CD4-positive, alpha-beta memory T cell (primary cell): ENCODE data around the gene EPG5. TPM values are rescaled to one million over a fixed set of nuclear protein-coding genes. Genes with fewer than 3 reads are reported as not detected.

ENCODE experiments used
- CTCF ChIA-PET: fragments of 350-600 bp; sonication (Branson Sonifier 250); formaldehyde crosslinking; loops from one replicate; lab custom pipeline; 2021; ENCODE audit warnings: inconsistent platforms; ENCODE audit not compliant: partially characterized antibody; lab: Charles Lee
- POLR2A ChIA-PET: fragments of 350-600 bp; sonication (Branson Sonifier 250); formaldehyde crosslinking; loops from one replicate; lab custom pipeline; 2021; ENCODE audit not compliant: partially characterized antibody; lab: Charles Lee
- DNase-seq, 5 donors: peaks; one replicate each; pipeline versions ENCODE4 v3.0.0 to v3.0.0-alpha.2; 2020 to 2022; ENCODE audit warnings: mixed read lengths in 1 of 5
- H3K27ac ChIP-seq: one replicate; pipeline ENCODE4 v1.7.0; 2013; ENCODE audit warnings: low read depth, low read length
- H3K27me3 ChIP-seq: 2 replicates; pipeline ENCODE4 v1.7.0; 2013; ENCODE audit warnings: mild to moderate bottlenecking, low read length, moderate library complexity; ENCODE audit not compliant: insufficient read depth
- H3K36me3 ChIP-seq: 2 replicates; pipeline ENCODE4 v1.7.0; 2013; ENCODE audit warnings: mild to moderate bottlenecking, low read length, moderate library complexity; ENCODE audit not compliant: insufficient read depth
- H3K4me1 ChIP-seq: 2 replicates; pipeline ENCODE4 v1.7.0; 2013; ENCODE audit warnings: mild to moderate bottlenecking, low read length, moderate library complexity; ENCODE audit not compliant: insufficient read depth
- H3K4me3 ChIP-seq, 2 donors: one replicate each; pipeline ENCODE4 v1.7.0; 2013; ENCODE audit warnings: low read length in 2 of 2, mild to moderate bottlenecking in 1 of 2
- H3K9me3 ChIP-seq, 2 donors: one replicate each; pipeline ENCODE4 v1.7.0; 2013; ENCODE audit warnings: low read length in 2 of 2, control low read depth in 1 of 2; ENCODE audit not compliant: control insufficient read depth in 1 of 2
- H3K27ac Mint-ChIP-seq, 7 donors: one replicate each; pipeline ENCODE4 v1.8.0; 2020 to 2021; ENCODE audit warnings: mixed read lengths in 7 of 7, mild to moderate bottlenecking in 6 of 7, inconsistent platforms in 3 of 7, moderate library complexity in 3 of 7
- H3K27me3 Mint-ChIP-seq, 2 donors: one replicate each; pipeline ENCODE4 v1.8.0; 2020 to 2021; ENCODE audit warnings: mixed read lengths in 2 of 2
- H3K36me3 Mint-ChIP-seq, 2 donors: one replicate each; pipeline ENCODE4 v1.8.0; 2020 to 2021; ENCODE audit warnings: mixed read lengths in 2 of 2, inconsistent platforms in 1 of 2, mild to moderate bottlenecking in 1 of 2
- H3K4me1 Mint-ChIP-seq, 4 donors: one replicate each; pipeline ENCODE4 v1.8.0; 2020 to 2021; ENCODE audit warnings: mixed read lengths in 4 of 4, mild to moderate bottlenecking in 1 of 4
- H3K4me3 Mint-ChIP-seq, 8 donors: one replicate each; pipeline ENCODE4 v1.8.0; 2020 to 2021; ENCODE audit warnings: mixed read lengths in 8 of 8, mild to moderate bottlenecking in 7 of 8, moderate library complexity in 6 of 8, inconsistent platforms in 3 of 8
- H3K9me3 Mint-ChIP-seq, 8 donors: one replicate each; pipeline ENCODE4 v1.8.0; 2020 to 2021; ENCODE audit warnings: mixed read lengths in 8 of 8, mild to moderate bottlenecking in 5 of 8, inconsistent platforms in 3 of 8, moderate library complexity in 1 of 8
- intact Hi-C: fragments of 100-400 bp; cut with micrococcal nuclease; formaldehyde crosslinking; loops from one replicate; pipeline ENCODE4 v1.15.1; 2023
- polyA plus RNA-seq, 2 donors: library from polyadenylated mRNA; unstranded; fragments of 300-500 nt; fragmentation: Illumina TruSeq; gene quantifications; one replicate each; pipeline ENCODE4 v1.2.3, GENCODE V29; 2021
- total RNA-seq, 2 experiments: library from RNA; stranded (reverse); gene quantifications; one replicate each; pipeline ENCODE4 v1.2.3, GENCODE V29; 2021

The EPG5 gene
- total and polyA plus RNA-seq, 4 experiments from 2014 or later, result 4.1 to 69.0 (median 35.0) TPM

DNA sequence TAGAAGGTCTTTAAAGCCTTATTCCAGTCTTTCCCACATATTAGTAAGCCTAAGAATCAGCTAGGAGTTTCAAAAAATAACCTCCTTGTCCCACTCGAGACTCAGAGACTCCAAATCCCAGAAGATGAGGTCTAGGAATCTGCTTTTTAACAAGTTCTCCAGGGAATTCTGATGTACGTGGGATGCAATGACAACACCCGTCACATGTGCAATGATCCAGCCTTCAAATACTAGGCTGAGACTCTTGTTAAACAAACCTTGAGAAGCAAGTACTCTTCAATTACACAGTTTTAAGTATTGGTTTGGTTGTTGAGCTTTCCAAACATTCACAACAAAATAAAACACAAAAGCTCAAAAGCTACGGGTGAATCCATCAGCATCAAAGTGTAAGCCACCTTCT, 53.9 kb downstream of the EPG5 start:
- Histone ChIP-seq H3K27me3 (no peaks in the 10 kb centered on the region), H3K4me1 (no peaks in the 10 kb centered on the region), H3K9me3 (no peaks in the 10 kb centered on the region), H3K27ac (no peak overlapping the region), H3K4me3 (no peak overlapping the region), H3K36me3 (peaks cover 68% of the 10 kb centered on the region)
- Mint-ChIP-seq H3K9me3 (peaks cover 0 to 2% (median 0%) of the 10 kb centered on the region in 8 donors), H3K27ac (no peak overlapping the region), H3K27me3 (no peaks in the 10 kb centered on the region), H3K4me3 (no peak overlapping the region), H3K36me3 (peaks cover 67 to 79% of the 10 kb centered on the region in 2 donors), H3K4me1 (peaks cover 0 to 6% (median 4%) of the 10 kb centered on the region in 4 donors)
- intact Hi-C loops, result loop anchor here (5.0 kb wide), 1 partner anchor 49 kb away; no protein-coding TSS in a partner anchor
- DNase-seq, result no peak
- CTCF ChIA-PET, result interaction anchor here (0.7 to 11.0 kb wide), 3 partner anchors 159 to 248 kb away, joined by 3 to 118 read pairs (median 33); partner anchors contain the start of gene PSTPIP2
- POLR2A ChIA-PET, result no interaction called here

DNA sequence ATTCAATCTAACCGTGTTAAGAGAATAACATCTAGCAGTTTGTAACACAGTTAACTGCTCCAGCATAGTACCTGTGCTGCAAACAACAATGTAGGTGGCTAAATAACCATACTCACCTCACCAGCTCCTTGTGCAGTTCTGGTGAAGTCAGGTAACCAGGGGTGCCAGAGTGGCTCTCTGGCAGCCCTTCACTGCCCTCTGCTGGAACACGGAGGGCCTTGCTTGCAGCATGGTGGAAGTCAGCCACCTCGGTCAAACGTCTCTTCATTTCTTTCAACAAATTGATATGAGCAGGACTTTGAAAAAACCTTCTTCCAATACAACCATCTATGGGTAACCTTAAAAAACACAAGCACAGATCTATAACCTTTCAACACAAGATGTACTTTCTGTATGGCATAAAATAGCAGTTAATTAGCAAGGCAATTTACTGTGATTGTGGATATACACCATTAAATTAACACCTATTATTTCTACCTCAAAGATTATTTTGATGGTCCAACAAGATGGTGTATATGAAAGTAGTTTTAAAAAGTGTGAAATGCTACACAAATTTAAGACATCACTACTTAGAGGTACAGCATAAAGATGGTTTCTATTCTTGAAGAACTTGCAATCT, 56.6 kb downstream of the EPG5 start:
- ChIA-PET CTCF (interaction anchor here (0.7 to 11.0 kb wide), 10 partner anchors 9 to 246 kb away, joined by 3 to 118 read pairs (median 7); partner anchors contain the start of gene PSTPIP2), POLR2A (interaction anchor here (0.5 kb wide), 1 partner anchor 245 kb away, joined by 3 read pairs; no protein-coding TSS in a partner anchor)
- intact Hi-C loops, result loop anchor here (1.0 to 5.0 kb wide), 6 partner anchors 52 to 289 kb away; no protein-coding TSS in a partner anchor
- no peaks in the 10 kb centered on the region for H3K9me3 Mint-ChIP-seq
- peak overlapping the region in 2 of 7 donors; percentile 12 to 70 for H3K27ac Mint-ChIP-seq
- H3K27me3 Mint-ChIP-seq, result no peaks in the 10 kb centered on the region
- Histone ChIP-seq H3K27me3 (no peaks in the 10 kb centered on the region), H3K4me1 (no peaks in the 10 kb centered on the region), H3K27ac (no peak overlapping the region), H3K9me3 (no peaks in the 10 kb centered on the region), H3K36me3 (peaks cover 64% of the 10 kb centered on the region), H3K4me3 (no peak overlapping the region)
- no peak overlapping the region for H3K4me3 Mint-ChIP-seq
- peak; percentile 45 to 61 (median 57) for DNase-seq
- peaks cover 0 to 6% (median 4%) of the 10 kb centered on the region in 4 donors for H3K4me1 Mint-ChIP-seq
- peaks cover 65 to 77% of the 10 kb centered on the region in 2 donors for H3K36me3 Mint-ChIP-seq

DNA sequence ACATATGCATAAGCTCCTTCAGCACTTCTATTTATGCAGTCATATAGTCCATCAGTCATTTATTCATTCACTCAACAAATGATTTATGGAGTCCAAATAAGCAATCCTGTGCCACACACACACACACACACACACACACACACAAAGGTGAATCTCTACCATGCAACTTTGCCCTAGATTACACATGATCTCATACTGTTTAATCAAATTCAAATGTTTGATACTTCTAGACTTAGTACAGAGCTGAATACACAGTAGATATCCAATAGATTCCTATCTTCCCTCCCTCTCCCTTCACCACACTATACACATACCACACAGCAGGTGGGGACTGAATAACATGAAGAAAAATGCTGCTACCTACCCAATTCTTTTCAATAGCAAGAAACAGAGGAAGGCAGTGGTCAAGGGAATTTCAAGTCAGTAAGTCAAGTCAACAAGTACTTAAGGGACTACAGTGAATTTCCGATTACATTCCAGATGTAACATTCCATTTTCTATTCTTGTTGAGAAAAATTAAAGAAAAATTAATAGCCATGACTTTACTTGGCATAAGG, 65.4 kb downstream of the EPG5 start:
- H3K36me3 Mint-ChIP-seq, result peaks cover 65 to 80% of the 10 kb centered on the region in 2 donors
- no peaks in the 10 kb centered on the region for H3K9me3 ChIP-seq
- DNase-seq, result no peak
- peaks cover 0 to 3% (median 0%) of the 10 kb centered on the region in 4 donors for H3K4me1 Mint-ChIP-seq
- no peaks in the 10 kb centered on the region for H3K9me3 Mint-ChIP-seq
- H3K36me3 ChIP-seq, result peaks cover 43% of the 10 kb centered on the region
- ChIA-PET CTCF (interaction anchor here (1.0 to 1.5 kb wide), 4 partner anchors 8 to 108 kb away, joined by 3 to 10 read pairs (median 6); no protein-coding TSS in a partner anchor), POLR2A (no interaction called here)
- H3K27ac ChIP-seq, result no peak overlapping the region
- H3K27me3 ChIP-seq, result no peaks in the 10 kb centered on the region
- intact Hi-C loops, result no loop called here
- H3K4me3 ChIP-seq, result no peak overlapping the region
- peak overlapping the region in 1 of 7 donors; percentile 44 for H3K27ac Mint-ChIP-seq
- no peaks in the 10 kb centered on the region for H3K4me1 ChIP-seq
- H3K27me3 Mint-ChIP-seq, result no peaks in the 10 kb centered on the region
- H3K4me3 Mint-ChIP-seq, result no peak overlapping the region

DNA sequence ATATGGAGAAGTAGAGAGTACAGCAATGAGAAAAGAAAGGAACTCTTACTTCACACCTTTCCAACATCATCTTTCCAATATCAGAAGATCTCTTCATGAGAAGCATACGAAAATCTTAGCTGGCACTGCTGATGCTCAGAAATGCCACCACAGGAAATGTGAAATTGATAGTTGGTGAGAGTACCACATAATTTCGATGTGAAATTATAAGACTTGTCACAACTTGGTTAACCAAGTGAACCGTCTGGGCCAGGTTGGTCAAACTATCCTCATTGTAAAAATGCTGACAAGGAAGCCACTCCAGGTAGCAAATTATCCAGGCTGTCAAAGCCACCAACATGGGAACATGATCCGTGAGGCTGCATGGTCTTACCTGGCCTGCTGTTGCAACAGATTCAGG, 66.5 kb downstream of the EPG5 start:
- no peaks in the 10 kb centered on the region for H3K4me1 ChIP-seq
- POLR2A ChIA-PET, result no interaction called here
- no peaks in the 10 kb centered on the region for H3K27me3 Mint-ChIP-seq
- DNase-seq, result no peak
- CTCF ChIA-PET, result interaction anchor here (0.6 to 1.5 kb wide), 5 partner anchors 9 to 110 kb away, joined by 3 to 10 read pairs (median 5); no protein-coding TSS in a partner anchor
- no peak overlapping the region for H3K27ac ChIP-seq
- H3K36me3 ChIP-seq, result peaks cover 45% of the 10 kb centered on the region
- H3K9me3 Mint-ChIP-seq, result no peaks in the 10 kb centered on the region
- peaks cover 0 to 2% (median 0%) of the 10 kb centered on the region in 4 donors for H3K4me1 Mint-ChIP-seq
- H3K4me3 Mint-ChIP-seq, result no peak overlapping the region
- H3K27me3 ChIP-seq, result no peaks in the 10 kb centered on the region
- no peak overlapping the region for H3K4me3 ChIP-seq
- no peaks in the 10 kb centered on the region for H3K9me3 ChIP-seq
- intact Hi-C loops, result no loop called here
- peak overlapping the region in 1 of 7 donors; percentile 76 for H3K27ac Mint-ChIP-seq
- peaks cover 63 to 82% of the 10 kb centered on the region in 2 donors for H3K36me3 Mint-ChIP-seq

DNA sequence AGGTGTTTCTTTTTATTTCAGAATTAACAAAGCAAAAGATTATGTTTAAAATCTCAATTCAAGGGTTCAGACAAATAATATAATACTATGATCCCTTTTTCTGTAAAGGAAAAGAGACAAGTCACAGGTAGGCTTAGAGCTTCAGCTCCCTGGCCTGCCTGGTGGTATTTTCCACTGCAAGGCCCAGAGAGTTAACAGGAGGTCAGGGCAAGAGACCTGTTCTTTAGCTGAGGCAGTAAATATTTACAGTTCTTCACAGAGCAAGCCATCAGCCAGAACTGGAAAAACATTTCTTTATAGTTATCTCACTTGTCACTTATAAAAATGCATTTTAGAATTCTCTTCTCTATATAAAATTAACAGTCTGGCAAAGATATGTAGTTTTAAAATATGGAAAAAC, 70.1 kb downstream of the EPG5 start:
- no peaks in the 10 kb centered on the region for H3K4me1 ChIP-seq
- H3K27me3 ChIP-seq, result no peaks in the 10 kb centered on the region
- no peaks in the 10 kb centered on the region for H3K9me3 ChIP-seq
- ChIA-PET CTCF (no interaction called here), POLR2A (no interaction called here)
- H3K9me3 Mint-ChIP-seq, result no peaks in the 10 kb centered on the region
- peak overlapping the region in 2 of 7 donors; percentile 2 to 51 for H3K27ac Mint-ChIP-seq
- no peaks in the 10 kb centered on the region for H3K27me3 Mint-ChIP-seq
- H3K4me3 ChIP-seq, result no peak overlapping the region
- peaks cover 45% of the 10 kb centered on the region for H3K36me3 ChIP-seq
- intact Hi-C loops, result no loop called here
- no peak overlapping the region for H3K4me3 Mint-ChIP-seq
- H3K36me3 Mint-ChIP-seq, result peaks cover 58 to 73% of the 10 kb centered on the region in 2 donors
- no peak overlapping the region for H3K27ac ChIP-seq
- no peak for DNase-seq
- peaks cover 0 to 4% (median 2%) of the 10 kb centered on the region in 4 donors for H3K4me1 Mint-ChIP-seq

DNA sequence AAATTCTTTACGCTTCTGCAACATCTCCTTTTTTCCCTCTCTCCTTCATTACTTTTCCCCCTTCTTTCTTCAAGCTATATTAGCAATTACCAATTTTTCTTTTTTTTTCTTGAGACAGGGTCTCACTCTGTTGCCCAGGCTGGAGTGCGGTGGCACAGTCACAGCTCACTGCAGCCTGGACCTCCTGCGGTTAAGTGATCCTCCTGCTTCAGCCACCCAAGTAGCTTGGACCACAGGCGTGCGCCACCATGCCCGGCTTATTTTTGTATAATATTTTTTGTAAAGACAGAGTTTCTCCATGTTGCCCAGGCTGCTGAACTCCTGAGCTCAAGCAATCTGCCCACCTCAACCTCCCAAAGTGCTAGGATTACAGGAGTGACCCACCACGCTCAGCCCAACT, 70.7 kb downstream of the EPG5 start:
- peaks cover 54 to 70% of the 10 kb centered on the region in 2 donors for H3K36me3 Mint-ChIP-seq
- POLR2A ChIA-PET, result no interaction called here

DNA sequence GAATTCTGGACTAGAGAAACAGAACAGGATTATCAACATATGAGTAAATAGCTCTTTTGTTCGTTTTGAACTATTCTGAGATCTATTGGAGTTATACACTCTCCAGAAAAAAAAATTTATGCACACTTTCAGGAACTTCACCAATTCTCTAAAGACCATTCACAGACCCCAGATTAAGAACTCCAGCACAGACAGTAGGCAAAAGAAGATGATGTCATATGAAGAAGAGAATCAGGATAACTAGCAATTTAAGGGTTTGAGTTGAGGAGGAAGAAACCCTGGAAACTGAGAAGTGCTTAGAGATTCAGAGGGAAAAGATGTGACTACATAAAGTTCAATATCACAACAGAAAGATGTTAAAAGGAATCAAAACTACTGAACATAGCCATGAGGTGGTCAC, 71.8 kb downstream of the EPG5 start:
- DNase-seq, result no peak
- Histone ChIP-seq H3K36me3 (peaks cover 34% of the 10 kb centered on the region), H3K4me1 (no peaks in the 10 kb centered on the region), H3K27ac (no peak overlapping the region), H3K9me3 (no peaks in the 10 kb centered on the region), H3K27me3 (no peaks in the 10 kb centered on the region), H3K4me3 (no peak overlapping the region)
- Mint-ChIP-seq H3K27me3 (no peaks in the 10 kb centered on the region), H3K27ac (peak overlapping the region in 1 of 7 donors; percentile 12), H3K4me1 (peaks cover 0 to 7% (median 4%) of the 10 kb centered on the region in 4 donors), H3K9me3 (no peaks in the 10 kb centered on the region), H3K4me3 (no peak overlapping the region), H3K36me3 (peaks cover 42 to 59% of the 10 kb centered on the region in 2 donors)
- intact Hi-C loops, result no loop called here
- POLR2A ChIA-PET, result no interaction called here
- CTCF ChIA-PET, result no interaction called here

More for the DNA sequence above, 70.7 kb downstream of the EPG5 start:
- Mint-ChIP-seq H3K4me3 (no peak overlapping the region), H3K27me3 (no peaks in the 10 kb centered on the region), H3K4me1 (peaks cover 0 to 5% (median 2%) of the 10 kb centered on the region in 4 donors), H3K9me3 (no peaks in the 10 kb centered on the region), H3K27ac (peak overlapping the region in 2 of 7 donors; percentile 67 to 74)
- DNase-seq, result no peak
- H3K4me3 ChIP-seq, result no peak overlapping the region
- H3K9me3 ChIP-seq, result no peaks in the 10 kb centered on the region
- H3K36me3 ChIP-seq, result peaks cover 42% of the 10 kb centered on the region
- CTCF ChIA-PET, result interaction anchor here (0.6 kb wide), 1 partner anchor 231 kb away, joined by 3 read pairs; no protein-coding TSS in a partner anchor
- intact Hi-C loops, result no loop called here
- H3K4me1 ChIP-seq, result no peaks in the 10 kb centered on the region
- no peak overlapping the region for H3K27ac ChIP-seq
- no peaks in the 10 kb centered on the region for H3K27me3 ChIP-seq
